ENCODE data around the gene SORCS3.

DNA sequence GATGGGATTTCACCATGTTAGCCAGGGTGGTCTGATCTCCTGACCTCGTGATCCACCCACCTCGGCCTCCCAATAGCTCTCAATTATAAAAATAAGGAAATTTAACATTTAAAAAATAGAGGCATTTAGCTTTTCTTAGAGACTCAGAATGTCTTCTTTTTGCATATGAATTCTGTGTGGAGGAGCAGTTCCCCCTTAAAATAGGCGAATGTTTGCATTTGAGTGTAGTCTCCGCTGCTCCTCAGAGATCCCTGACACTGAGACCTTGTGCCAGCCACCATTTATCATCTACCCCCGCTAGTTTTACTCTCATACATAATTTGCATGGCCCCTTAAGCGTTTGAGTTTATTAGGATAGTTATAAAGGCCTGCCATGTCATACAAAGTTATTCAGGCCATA is 461.9 kb downstream of the SORCS3 start:
- TF ChIP-seq, protein P1, sequence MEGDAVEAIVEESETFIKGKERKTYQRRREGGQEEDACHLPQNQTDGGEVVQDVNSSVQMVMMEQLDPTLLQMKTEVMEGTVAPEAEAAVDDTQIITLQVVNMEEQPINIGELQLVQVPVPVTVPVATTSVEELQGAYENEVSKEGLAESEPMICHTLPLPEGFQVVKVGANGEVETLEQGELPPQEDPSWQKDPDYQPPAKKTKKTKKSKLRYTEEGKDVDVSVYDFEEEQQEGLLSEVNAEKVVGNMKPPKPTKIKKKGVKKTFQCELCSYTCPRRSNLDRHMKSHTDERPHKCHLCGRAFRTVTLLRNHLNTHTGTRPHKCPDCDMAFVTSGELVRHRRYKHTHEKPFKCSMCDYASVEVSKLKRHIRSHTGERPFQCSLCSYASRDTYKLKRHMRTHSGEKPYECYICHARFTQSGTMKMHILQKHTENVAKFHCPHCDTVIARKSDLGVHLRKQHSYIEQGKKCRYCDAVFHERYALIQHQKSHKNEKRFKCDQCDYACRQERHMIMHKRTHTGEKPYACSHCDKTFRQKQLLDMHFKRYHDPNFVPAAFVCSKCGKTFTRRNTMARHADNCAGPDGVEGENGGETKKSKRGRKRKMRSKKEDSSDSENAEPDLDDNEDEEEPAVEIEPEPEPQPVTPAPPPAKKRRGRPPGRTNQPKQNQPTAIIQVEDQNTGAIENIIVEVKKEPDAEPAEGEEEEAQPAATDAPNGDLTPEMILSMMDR (IDR thresholded peaks at IDR 0.05), result no peak
- no peak for TF ChIP-seq EZH2 (IDR thresholded peaks at IDR 0.05; ENCODE audit: borderline replicate concordance, insufficient read depth, low read depth, low read length, poor library complexity, severe bottlenecking)

All from B cell (primary cell).